Glomerular endothelial cell (primary cell): ENCODE results near the gene SNRPF. TPM values are rescaled to one million over a fixed set of nuclear protein-coding genes. Genes with fewer than 3 reads are reported as not detected.
A peak's percentile ranks its signal among the peaks of the same experiment; 100 is the strongest.
"Not testable (repeated sequence)": the region's sequence is repeated elsewhere in the genome, so short reads cannot be mapped to it uniquely, and the experiment has no call there.

Experiments
- DNase-seq: peaks from one replicate; pipeline ENCODE4 v3.0.0-alpha.2; 2011; ENCODE audit warnings: low read depth, low spot score; ENCODE audit errors: extremely low read depth
- total RNA-seq: library from RNA; depleted of rRNA; stranded (reverse); fragments of >200 nt; gene quantifications from 2 replicates; pipeline ENCODE4 v1.2.3, GENCODE V29; 2015

SNRPF gene
- 9.4 and 13.4 TPM in 2 replicates for total RNA-seq

- DNase-seq = peak; percentile 71
Observed at GRCh38 chr12:95858451-95859343, at the start of gene SNRPF. Gene SNRPF, plus strand, starts transcription at chr12:95858952. Its CDS starts 122 bp downstream, at chr12:95859074.

GRCh38 chr12:95809000-95809680 is 49.6 kb upstream of the SNRPF start:
- DNase-seq = no peak

GRCh38 chr12:95810411-95810810 is 48.3 kb upstream of the SNRPF start:
- no peak for DNase-seq

- DNase-seq = not testable (repeated sequence)
Observed at GRCh38 chr12:95812155-95812554, 46.6 kb upstream of the SNRPF start.

- no peak for DNase-seq
Observed at GRCh38 chr12:95815632-95816212, 43.0 kb upstream of the SNRPF start.

DNA sequence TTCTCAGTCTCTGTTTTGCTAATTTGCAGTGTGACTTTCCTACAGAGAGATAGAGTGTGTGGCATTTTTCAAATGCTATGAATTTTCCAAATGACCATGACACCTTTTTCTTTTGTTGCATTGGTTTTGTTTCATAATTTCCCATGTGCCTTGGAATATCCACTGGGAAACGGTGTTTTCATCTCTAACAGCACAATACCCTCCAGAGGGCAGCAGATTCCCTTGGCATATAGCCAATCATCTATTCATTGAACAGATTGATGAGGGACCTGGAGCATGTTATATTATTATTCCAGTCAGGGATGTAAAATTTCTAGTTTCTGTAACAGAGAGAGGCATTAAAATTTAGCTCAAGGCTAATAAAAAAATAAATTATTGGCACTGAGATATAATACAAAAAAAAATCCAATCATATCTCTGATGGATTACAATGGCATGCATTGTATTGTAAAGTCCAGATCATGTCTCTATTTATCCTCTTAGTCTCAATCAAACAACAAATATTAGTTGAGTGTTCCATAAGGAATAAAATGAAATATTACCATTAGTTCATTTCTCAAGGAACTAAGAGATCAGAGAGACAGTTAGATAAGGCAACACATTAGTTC is 38.6 kb upstream of the SNRPF start:
- no peak for DNase-seq

GRCh38 chr12:95829395-95829794 is 29.4 kb upstream of the SNRPF start:
- DNase-seq = no peak

DNA sequence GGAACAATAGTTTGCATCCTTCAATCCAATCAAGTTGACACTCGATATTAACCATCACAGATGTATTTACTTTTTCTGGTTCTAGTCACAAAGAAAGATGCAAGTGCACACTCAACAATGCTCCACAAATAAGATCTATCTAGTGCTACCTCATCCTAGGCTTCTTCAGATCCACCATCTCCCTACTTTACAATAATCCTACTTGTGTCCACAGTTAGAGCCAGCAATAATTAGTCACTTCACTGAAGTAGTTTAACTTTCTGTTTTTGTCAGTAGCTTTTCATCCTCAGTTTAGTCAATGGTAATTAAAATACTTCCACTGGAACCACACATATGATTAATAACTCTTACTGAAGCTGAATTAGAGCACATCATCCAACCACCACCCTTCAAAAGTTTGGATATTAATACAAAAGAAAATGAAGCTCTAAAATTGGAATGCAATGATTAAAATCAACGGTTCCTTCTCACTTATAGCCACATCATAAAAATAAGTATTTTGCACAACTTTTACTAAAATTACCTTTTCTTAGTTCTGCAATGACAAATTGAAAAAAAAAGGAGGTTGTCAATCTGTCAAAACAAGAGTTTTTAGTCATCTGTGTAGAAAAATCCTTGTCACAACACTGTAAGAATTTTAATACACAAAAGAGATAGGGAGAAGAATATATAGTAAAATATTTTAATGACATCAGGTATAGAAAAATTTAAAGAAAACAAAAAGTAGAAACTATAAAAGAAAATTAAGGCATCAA is 28.2 kb upstream of the SNRPF start:
- DNase-seq = no peak

GRCh38 chr12:95834572-95834971 is 24.2 kb upstream of the SNRPF start:
- DNase-seq = no peak

- DNase-seq = no peak
Observed at GRCh38 chr12:95836185-95836609, 22.6 kb upstream of the SNRPF start.

DNA sequence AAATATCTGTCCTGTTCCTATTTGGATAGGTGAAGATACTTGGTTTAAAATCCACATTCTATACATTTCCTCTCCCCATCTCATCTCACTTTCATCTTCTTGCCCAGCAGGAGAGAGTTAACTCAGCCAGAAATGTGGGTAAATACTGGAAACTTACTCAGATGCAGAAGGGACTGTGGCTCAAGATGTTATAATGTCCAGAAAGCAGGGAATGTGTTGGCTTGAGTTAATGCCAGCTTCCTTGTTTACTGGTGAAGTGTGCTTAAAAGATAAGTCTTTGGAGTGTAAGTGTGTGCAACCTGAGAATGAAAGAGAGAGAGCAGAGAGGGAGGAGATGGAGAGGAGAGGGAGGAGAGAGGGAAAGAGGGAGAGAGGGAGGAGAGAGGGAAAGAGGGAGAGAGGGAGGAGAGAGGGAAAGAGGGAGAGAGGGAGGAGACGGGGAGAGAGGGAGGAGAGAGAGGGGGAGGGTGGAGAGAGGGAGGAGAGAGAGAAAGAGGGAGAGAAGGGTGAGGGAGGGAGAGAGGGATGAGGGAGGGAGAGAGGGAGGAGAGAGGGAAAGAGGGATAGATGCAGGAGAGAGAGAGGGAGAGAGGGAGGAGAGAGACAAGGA is 22.0 kb upstream of the SNRPF start:
- DNase-seq = no peak

GRCh38 chr12:95837240-95838038 is 21.3 kb upstream of the SNRPF start:
- DNase-seq = no peak

DNA sequence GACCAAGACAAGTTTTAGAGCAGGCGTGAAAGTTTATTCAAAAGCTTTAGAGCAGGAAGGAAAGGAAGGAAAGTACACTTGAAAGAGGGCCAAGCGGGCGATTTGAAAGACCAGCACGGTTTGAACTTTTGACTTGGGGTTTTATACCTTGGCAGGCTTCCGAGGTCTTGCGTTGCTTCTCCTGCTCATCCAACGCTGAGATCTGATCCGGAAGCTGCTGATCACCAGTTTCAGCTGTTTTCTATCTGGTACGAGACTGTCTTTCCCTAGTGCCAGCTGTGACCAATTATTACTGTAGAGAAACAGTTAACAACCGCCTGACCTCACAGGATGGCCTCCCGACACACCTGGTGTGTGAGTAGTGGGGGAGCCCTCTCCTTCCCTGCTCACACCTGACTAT is 20.6 kb upstream of the SNRPF start:
- no peak for DNase-seq

GRCh38 chr12:95842426-95842825 is 16.3 kb upstream of the SNRPF start:
- not testable (repeated sequence) for DNase-seq

- DNase-seq = no peak
Observed at GRCh38 chr12:95848575-95849388, 10.0 kb upstream of the SNRPF start.

DNA sequence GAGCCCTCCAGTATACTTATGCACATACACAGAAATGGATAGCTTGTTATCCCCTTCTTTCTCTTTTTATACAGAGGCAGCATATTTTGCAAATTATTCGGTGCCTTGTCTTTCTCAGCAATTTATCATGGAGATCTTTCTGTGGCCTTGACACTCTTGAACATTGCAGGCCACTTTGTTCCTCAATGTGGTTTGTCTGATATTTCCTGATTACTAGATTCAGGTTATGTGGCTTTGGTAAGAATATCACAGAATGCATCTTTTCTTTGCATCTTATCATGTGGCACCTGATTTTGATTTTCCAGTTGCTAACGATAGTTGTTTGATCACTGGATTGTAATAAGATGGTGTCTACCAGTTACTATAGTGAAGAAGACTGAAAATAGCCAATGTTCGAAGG is 7.1 kb upstream of the SNRPF start:
- no peak for DNase-seq

DNA sequence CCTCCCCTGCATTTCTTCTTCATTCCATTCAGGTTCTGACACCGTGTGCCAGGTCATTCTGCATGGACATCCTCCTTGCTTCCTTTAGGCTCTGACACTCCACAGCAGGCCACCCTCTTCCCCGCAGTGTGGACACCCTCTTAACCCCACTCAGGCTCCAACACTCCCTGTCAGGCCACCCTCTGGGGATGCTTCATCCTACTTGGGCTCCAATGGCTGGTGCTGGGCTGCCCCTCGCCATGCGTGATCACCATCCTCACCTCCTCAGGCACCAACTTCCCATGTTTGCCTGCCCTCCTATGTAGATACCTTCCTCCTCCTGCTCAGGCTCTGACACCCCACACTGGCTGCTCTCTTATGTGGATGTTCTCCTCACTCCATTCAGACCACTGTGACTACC is 6.6 kb upstream of the SNRPF start:
- DNase-seq = no peak

DNA sequence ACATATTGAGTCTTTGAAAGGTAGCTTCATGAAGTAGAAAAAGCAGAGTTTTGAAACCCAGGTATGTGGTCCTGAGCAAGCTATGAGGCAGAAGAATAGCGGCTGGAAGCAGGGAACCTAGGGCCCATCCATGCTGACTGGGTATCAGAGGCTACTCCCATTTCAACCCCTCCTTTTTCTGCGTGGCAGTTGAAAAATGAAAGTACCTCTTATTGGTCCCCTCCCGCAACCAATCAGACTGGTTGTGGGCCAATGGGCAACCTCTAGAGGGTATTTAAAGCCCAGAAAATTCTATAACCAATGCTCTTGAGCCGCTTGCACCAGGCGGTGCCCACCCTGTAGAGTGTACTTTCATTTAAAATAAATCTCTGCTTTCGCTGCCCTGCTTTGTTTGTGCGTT is 1.6 kb upstream of the SNRPF start:
- DNase-seq = no peak
